GM10266 (cell line): ENCODE results near the gene MUC2.

ENCODE experiments used
- DNase-seq: peaks from one replicate; pipeline ENCODE4 v3.0.0; 2012; ENCODE audit errors: extremely low spot score
- TF ChIP-seq, protein P1 (sequence below): IDR thresholded peaks from 2 replicates; pipeline ENCODE4 v1.5.1; 2012; ENCODE audit warnings: mild to moderate bottlenecking, low read depth; ENCODE audit not compliant: control insufficient read depth, insufficient read depth; ENCODE audit errors: missing control alignments

Gene MUC2

DNA sequence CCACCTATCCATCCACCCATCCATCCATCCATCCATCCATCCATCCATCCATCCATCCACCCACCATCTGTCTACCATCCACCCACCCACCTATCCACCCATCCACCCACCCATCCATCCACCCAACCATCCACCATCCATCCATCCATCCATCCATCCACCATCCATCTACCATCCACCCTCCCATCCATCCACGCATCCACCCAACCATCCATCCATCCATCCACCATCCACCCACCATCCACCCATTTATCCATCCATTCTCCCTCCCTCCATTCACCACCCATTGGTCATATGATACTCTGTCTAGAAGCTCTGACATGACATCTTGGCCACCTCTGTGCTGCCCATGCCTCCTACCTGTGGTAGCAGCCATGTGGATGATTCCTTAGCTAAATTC, 31.7 kb downstream of the MUC2 start:
- no peak for DNase-seq

DNA sequence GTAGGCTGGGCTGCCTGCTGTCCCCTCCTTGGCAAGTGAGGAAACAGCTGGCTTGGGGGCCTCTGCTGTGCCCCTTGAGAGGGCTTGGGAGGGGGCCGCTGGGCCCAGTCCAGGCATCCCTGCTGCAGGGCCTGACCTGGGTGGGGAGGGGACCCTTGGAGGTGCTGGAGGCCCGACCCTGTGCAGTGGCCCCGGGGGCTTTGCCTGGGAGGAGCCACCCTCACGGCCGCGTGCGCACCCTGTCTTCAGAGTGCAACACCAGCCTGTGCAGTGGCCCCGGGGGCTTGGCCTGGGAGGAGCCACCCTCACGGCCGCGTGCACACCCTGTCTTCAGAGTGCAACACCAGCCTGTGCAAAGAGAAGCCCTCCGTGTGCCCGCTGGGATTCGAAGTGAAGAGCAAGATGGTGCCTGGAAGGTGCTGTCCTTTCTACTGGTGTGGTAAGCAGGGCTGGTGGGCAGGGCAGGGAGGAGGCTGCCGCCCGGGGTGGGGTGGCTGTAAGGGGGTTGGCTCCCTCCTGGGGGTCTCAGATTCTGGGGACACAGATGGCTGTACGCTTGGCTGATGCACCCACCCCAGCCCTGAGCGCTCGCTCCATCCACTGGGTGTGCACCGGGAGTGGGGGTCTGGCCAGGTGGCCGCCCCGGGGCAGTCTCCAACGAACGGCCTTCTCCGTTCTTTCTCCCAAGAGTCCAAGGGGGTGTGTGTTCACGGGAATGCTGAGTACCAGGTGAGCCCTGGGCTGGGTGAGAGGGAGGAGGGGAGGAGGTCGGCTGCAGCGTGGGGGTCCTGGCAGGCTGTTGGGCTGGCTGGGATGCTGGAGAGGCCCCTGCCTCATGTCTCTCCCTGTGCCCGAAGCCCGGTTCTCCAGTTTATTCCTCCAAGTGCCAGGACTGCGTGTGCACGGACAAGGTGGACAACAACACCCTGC, 32.9 kb downstream of the MUC2 start:
- DNase-seq = no peak
- TF ChIP-seq, protein P1, sequence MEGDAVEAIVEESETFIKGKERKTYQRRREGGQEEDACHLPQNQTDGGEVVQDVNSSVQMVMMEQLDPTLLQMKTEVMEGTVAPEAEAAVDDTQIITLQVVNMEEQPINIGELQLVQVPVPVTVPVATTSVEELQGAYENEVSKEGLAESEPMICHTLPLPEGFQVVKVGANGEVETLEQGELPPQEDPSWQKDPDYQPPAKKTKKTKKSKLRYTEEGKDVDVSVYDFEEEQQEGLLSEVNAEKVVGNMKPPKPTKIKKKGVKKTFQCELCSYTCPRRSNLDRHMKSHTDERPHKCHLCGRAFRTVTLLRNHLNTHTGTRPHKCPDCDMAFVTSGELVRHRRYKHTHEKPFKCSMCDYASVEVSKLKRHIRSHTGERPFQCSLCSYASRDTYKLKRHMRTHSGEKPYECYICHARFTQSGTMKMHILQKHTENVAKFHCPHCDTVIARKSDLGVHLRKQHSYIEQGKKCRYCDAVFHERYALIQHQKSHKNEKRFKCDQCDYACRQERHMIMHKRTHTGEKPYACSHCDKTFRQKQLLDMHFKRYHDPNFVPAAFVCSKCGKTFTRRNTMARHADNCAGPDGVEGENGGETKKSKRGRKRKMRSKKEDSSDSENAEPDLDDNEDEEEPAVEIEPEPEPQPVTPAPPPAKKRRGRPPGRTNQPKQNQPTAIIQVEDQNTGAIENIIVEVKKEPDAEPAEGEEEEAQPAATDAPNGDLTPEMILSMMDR = no peak

More for the DNA sequence above, 31.7 kb downstream of the MUC2 start:
- TF ChIP-seq, protein P1 = no peak

DNA sequence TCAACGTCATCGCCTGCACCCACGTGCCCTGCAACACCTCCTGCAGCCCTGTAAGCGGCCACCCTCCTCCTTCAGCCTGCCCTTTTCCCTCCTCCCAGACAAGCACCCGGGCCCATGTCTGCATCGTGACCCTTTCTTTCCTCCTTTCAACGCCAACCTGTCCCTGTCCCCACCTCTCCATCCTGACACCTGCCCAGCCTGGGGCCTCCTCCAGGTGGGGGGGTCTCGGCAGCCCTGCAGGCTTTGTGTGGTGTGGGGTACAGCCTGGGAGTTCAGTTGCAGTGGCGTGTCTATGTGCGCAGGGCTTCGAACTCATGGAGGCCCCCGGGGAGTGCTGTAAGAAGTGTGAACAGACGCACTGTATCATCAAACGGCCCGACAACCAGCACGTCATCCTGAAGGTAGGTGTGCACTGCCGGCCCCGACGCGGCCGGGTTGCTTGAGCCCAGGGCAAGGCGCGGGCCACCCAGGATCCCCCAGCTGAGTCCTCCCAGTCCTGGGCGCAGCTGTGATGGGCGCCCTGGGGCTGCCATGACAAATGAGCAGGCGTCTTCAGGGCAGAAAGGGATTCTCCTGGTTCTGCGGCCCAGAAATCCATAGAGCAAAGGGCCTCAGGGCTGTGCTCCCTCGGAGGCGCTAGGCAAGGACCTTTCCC, 33.7 kb downstream of the MUC2 start:
- TF ChIP-seq, protein P1 = no peak
- DNase-seq = no peak

DNA sequence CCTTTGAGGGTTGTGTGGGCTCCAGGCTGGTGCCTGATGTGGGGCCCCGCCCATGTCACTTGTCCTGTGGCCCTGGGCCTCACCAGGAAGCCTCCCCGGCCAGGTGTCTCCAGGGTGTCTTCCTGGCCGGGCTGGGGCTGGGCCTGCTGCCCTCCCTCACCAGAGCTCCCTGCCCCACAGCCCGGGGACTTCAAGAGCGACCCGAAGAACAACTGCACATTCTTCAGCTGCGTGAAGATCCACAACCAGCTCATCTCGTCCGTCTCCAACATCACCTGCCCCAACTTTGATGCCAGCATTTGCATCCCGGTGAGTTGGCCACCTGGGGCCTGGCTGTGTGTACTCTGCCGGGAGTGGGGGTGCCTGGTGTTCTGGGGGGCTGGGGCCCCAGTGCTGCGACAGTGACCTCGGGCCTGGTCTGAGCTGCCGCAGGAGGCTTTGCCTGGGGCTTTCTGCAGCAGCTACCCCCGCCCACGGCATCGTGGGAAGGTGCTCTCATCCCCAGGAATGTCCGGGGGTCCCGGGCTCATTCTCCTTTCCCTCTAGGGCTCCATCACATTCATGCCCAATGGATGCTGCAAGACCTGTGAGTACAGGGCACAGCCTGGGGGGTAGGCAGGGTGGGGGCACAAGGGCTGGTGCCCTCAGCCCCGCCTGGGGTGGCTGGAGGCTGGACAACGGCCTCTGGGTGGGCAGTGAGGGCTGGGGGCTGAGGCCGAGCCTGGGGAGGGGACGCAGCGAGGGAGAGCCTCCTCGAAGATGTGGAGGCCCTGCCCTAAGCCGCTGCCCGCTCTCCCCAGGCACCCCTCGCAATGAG, 34.6 kb downstream of the MUC2 start:
- no peak for DNase-seq
- TF ChIP-seq, protein P1 = no peak

DNA sequence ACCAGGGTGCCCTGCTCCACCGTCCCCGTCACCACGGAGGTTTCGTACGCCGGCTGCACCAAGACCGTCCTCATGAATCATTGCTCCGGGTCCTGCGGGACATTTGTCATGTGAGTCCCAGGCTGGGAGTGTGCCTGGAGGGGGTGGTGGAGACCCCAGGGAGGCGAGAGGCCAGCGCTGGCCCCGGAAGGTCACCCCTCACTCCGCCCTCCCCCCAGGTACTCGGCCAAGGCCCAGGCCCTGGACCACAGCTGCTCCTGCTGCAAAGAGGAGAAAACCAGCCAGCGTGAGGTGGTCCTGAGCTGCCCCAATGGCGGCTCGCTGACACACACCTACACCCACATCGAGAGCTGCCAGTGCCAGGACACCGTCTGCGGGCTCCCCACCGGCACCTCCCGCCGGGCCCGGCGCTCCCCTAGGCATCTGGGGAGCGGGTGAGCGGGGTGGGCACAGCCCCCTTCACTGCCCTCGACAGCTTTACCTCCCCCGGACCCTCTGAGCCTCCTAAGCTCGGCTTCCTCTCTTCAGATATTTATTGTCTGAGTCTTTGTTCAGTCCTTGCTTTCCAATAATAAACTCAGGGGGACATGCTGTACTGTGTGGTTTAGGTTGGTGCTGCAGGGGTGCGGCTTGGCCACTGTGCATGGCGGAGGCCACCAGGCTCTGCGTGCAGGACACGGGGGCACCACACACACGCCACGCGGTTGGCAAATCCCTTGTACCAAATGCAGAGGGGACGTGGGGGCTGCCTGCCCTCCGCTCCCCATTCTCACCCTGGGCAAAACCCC, 35.4 kb downstream of the MUC2 start:
- DNase-seq = no peak
- TF ChIP-seq, protein P1 = no peak

DNA sequence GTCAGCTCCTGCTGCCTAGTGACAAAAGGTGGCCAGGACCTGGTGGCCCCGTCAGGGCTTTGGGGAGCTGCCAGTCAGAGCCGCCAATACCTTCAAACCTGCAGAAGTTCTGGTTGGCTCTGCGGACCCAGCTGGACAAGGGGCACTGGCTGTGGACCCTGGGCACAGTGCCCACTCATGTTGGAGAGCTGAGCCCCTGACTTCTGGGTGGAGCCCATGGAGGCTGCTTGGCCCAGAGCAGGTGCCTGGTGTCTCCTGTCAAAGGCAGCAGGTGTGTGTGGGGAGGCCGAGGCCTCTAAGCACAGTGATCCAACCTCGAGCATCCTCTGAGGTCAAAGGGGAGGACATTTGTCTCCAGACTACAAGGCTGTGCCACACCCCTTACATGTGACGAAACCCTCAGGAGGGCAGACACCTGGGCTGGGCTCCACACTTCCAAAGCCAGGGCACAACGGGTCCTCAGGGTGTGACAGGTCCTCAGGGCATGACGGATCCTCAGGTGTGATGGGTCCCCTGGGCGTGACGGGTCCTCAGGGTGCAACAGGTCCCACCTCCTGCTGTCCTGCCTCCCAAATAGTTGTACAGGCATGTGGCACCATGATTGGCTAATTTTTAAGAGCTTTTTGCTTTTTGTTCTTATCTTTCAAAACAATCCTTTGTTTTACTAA, 37.0 kb downstream of the MUC2 start:
- DNase-seq = no peak
- TF ChIP-seq, protein P1 = no peak
